IMR-90 (cell line): ENCODE results near the gene MYO9B. TPM values are rescaled to one million over a fixed set of nuclear protein-coding genes. Genes with fewer than 3 reads are reported as not detected.

ENCODE experiments used
- ATAC-seq: fragments of 200-7000 bp; cut with Tn5 transposase; 2 replicates; pipeline ENCODE4 v1.9.1; 2020; ENCODE audit warnings: low read depth, mild to moderate bottlenecking, moderate library complexity
- BruUV-seq: library from RNA; stranded (reverse); fragments of 400-500 nt; replicated peaks from 2 replicates; lab custom pipeline; 2021; lab: Mats Ljungman, UMichigan
- CTCF ChIA-PET: fragments of 300-600 bp; formaldehyde crosslinking; extraction: SDS; loops from one replicate; lab custom pipeline; 2021; ENCODE audit warnings: antibody characterized with exemption; lab: Yijun Ruan, JAX
- POLR2A ChIA-PET: fragments of 300-600 bp; sonication (Branson Sonifier 250); formaldehyde crosslinking; loops from one replicate; lab custom pipeline; 2022; ENCODE audit warnings: antibody characterized with exemption; ENCODE audit not compliant: unreplicated experiment; lab: Charles Lee
- DNase-seq: peaks from one replicate; pipeline ENCODE4 v3.0.0; 2013
- H2AFZ ChIP-seq: replicated peaks from 2 replicates; pipeline ENCODE3; 2013; ENCODE audit warnings: low read length, mild to moderate bottlenecking; ENCODE audit not compliant: poor library complexity
- H2AK5ac ChIP-seq: 2 replicates; pipeline ENCODE4 v1.6.1; 2013; ENCODE audit warnings: low read depth, low read length, inconsistent platforms
- H2AK9ac ChIP-seq: replicated peaks from 2 replicates; pipeline ENCODE3; 2013; ENCODE audit warnings: mild to moderate bottlenecking, low read depth, low read length, moderate library complexity; ENCODE audit not compliant: poor library complexity
- H2BK120ac ChIP-seq: 2 replicates; pipeline ENCODE4 v1.6.1; 2013; ENCODE audit warnings: low read depth, low read length, inconsistent platforms
- H2BK15ac ChIP-seq: 3 replicates; pipeline ENCODE4 v1.6.1; 2013; ENCODE audit warnings: low read depth, low read length, inconsistent platforms
- H2BK20ac ChIP-seq: 2 replicates; pipeline ENCODE4 v1.6.1; 2013; ENCODE audit warnings: low read depth, mild to moderate bottlenecking, inconsistent platforms, low read length, moderate library complexity
- H2BK5ac ChIP-seq: 2 replicates; pipeline ENCODE4 v1.6.1; 2013; ENCODE audit warnings: mild to moderate bottlenecking, low read depth, low read length, inconsistent platforms; ENCODE audit not compliant: poor library complexity, severe bottlenecking
- H3K14ac ChIP-seq: replicated peaks from 2 replicates; pipeline ENCODE4 v1.6.1; 2013; ENCODE audit warnings: low read depth, low read length, inconsistent platforms
- H3K18ac ChIP-seq: 2 replicates; pipeline ENCODE4 v1.6.1; 2013; ENCODE audit warnings: low read depth, low read length, control low read depth
- H3K23ac ChIP-seq: 2 replicates; pipeline ENCODE4 v1.6.1; 2013; ENCODE audit warnings: low read depth, low read length, inconsistent platforms
- H3K27ac ChIP-seq: 2 replicates; pipeline ENCODE4 v1.5.1; 2013; ENCODE audit warnings: mild to moderate bottlenecking, control low read depth, low read length; ENCODE audit not compliant: insufficient read depth
- H3K27me3 ChIP-seq: 2 replicates; pipeline ENCODE4 v1.6.1; 2013; ENCODE audit warnings: low read length; ENCODE audit not compliant: control insufficient read depth, insufficient read depth
- H3K36me3 ChIP-seq: 2 replicates; pipeline ENCODE4 v1.6.1; 2013; ENCODE audit warnings: low read length, mixed read lengths; ENCODE audit not compliant: control insufficient read depth, insufficient read depth
- H3K4ac ChIP-seq: 2 replicates; pipeline ENCODE4 v1.6.1; 2013; ENCODE audit warnings: low read depth, low read length, inconsistent platforms
- H3K4me1 ChIP-seq: 2 replicates; pipeline ENCODE4 v1.6.1; 2013; ENCODE audit warnings: low read length, mixed read lengths; ENCODE audit not compliant: control insufficient read depth, insufficient read depth
- H3K4me2 ChIP-seq: 2 replicates; pipeline ENCODE4 v1.6.1; 2013; ENCODE audit warnings: low read depth, mild to moderate bottlenecking, control low read depth, low read length, moderate library complexity
- H3K4me3 ChIP-seq: 2 replicates; pipeline ENCODE4 v1.5.1; 2013; ENCODE audit warnings: low read depth, mild to moderate bottlenecking, control low read depth, low read length, moderate library complexity; ENCODE audit not compliant: insufficient read depth
- H3K56ac ChIP-seq: 2 replicates; pipeline ENCODE4 v1.6.1; 2013; ENCODE audit warnings: low read length, inconsistent platforms; ENCODE audit not compliant: insufficient read depth; ENCODE audit errors: extremely low read depth
- H3K79me1 ChIP-seq, 2 experiments: 2 replicates each; pipeline ENCODE4 v1.6.1; 2013; ENCODE audit warnings: low read length in 2 of 2, inconsistent platforms in 1 of 2, low read depth in 1 of 2
- H3K9ac ChIP-seq: 2 replicates; pipeline ENCODE4 v1.6.1; 2013; ENCODE audit warnings: low read depth, low read length, control low read depth
- H3K9me1 ChIP-seq: 2 replicates; pipeline ENCODE4 v1.6.1; 2013; ENCODE audit warnings: low read length, inconsistent platforms; ENCODE audit not compliant: insufficient read depth
- H3K9me3 ChIP-seq: 2 replicates; pipeline ENCODE4 v1.6.1; 2013; ENCODE audit warnings: low read length; ENCODE audit not compliant: control insufficient read depth, insufficient read depth
- H4K20me1 ChIP-seq: 2 replicates; pipeline ENCODE4 v1.6.1; 2013; ENCODE audit warnings: low read length, inconsistent platforms; ENCODE audit not compliant: insufficient read depth
- H4K5ac ChIP-seq: 2 replicates; pipeline ENCODE4 v1.6.1; 2013; ENCODE audit warnings: mild to moderate bottlenecking, low read depth, low read length, control low read depth
- H4K8ac ChIP-seq, 2 experiments: 2 replicates each; pipeline ENCODE4 v1.6.1; 2013; ENCODE audit warnings: low read depth in 2 of 2, low read length in 2 of 2, control low read depth in 1 of 2, inconsistent platforms in 1 of 2
- H4K91ac ChIP-seq: 2 replicates; pipeline ENCODE4 v1.6.1; 2013; ENCODE audit warnings: low read depth, low read length, inconsistent platforms; ENCODE audit not compliant: insufficient read depth
- MAZ ChIP-seq: IDR thresholded peaks from 2 replicates; pipeline ENCODE4 v1.6.1; 2012; ENCODE audit warnings: low read depth, mild to moderate bottlenecking, low read length, improper control_type of control experiment, moderate library complexity, borderline replicate concordance
- MXI1 ChIP-seq: IDR thresholded peaks from 2 replicates; pipeline ENCODE4 v1.6.1; 2012; ENCODE audit warnings: low read depth, mild to moderate bottlenecking, low read length, moderate library complexity, borderline replicate concordance
- NFE2L2 ChIP-seq: fragments of 150-350 bp; IDR thresholded peaks from 2 replicates; pipeline ENCODE4 v1.6.1; 2016; ENCODE audit warnings: low read depth, mild to moderate bottlenecking, low read length
- WGBS, 2 experiments: methylation state at CpG; one replicate each; pipeline versions ENCODE4 v1.1.5 to v1.1.7; 2013; ENCODE audit warnings: missing lambda C conversion rate in 2 of 2; ENCODE audit not compliant: insufficient read length in 1 of 2; ENCODE audit errors: extremely low coverage in 2 of 2; 5-methylcytosine and 5-hydroxymethylcytosine counted together
- dilution Hi-C: fragments of 300-500 bp; cut with HindIII; formaldehyde crosslinking; loops from one replicate; pipeline ENCODE4 v1.14.3; 2018; ENCODE audit warnings: low sequenced_read_pairs; ENCODE audit not compliant: unreplicated experiment
- in situ Hi-C: fragments of 300-500 bp; cut with MboI; formaldehyde crosslinking; loops from 3 replicates; pipeline ENCODE4 v1.14.3; 2019; ENCODE audit warnings: low sequenced_read_pairs, inconsistent platforms, mixed read lengths
- intact Hi-C: fragments of 100-400 bp; cut with micrococcal nuclease; formaldehyde crosslinking; loops from 2 replicates; pipeline ENCODE4 v1.10.0; 2022
- polyA plus RNA-seq, 3 experiments: library from polyadenylated mRNA; depleted of rRNA; stranded (reverse); fragments of >200 nt; gene quantifications; 2 replicates each; pipeline ENCODE4 v1.2.3, GENCODE V29; 2012; ENCODE audit warnings: low replicate concordance in 1 of 3
- total RNA-seq: library from RNA; depleted of rRNA; stranded (reverse); fragments of >200 nt; gene quantifications from 2 replicates; pipeline ENCODE4 v1.2.3, GENCODE V29; 2012

The MYO9B gene
- total and polyA plus RNA-seq, 2 of the 4 experiments (the other 2 are of a cell fraction), result 61.8 to 77.8 TPM

DNA sequence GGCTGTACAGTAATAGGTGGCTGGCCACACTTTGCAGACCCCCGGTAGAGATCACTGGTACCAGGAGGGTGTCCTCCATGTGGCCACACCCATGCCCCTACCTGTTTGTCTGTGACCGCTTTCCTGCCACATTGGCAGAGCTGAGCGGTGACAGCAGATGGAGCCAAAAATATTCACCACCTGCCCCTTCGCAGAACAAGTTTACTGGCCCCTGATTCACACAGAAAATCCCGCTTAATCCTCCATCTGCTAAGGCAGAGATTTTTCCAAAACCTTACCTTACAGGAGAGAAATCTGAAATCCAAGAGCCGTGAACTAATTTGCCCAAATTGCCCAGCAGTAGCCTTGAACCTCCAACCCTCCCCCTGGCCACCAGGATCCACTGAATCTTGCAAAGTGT is 52.1 kb downstream of the MYO9B start:
- DNase-seq (no peak), ATAC-seq (no peak)
- peaks cover 9 to 81% of the 10 kb centered on the region in 2 experiments for H3K79me1 ChIP-seq
- 100% methylated on average over 2 of the region's 6 CpGs; no CpG with 5 or more reads in 1 of the 2 experiments for WGBS, 2 experiments
- peaks cover 13% of the 10 kb centered on the region for H3K9me1 ChIP-seq
- H2BK20ac ChIP-seq, result no peak overlapping the region
- no peak overlapping the region for H4K91ac ChIP-seq
- no peak overlapping the region for H3K9ac ChIP-seq
- H4K8ac ChIP-seq, result no peak overlapping the region
- H3K23ac ChIP-seq, result no peak overlapping the region
- ChIA-PET POLR2A (no interaction called here), CTCF (no interaction called here)
- intact Hi-C loops, result no loop called here
- no peak overlapping the region for H2AK5ac ChIP-seq
- no peak overlapping the region for H3K56ac ChIP-seq
- H3K9me3 ChIP-seq, result no peaks in the 10 kb centered on the region
- no peak overlapping the region for H2BK15ac ChIP-seq
- no peak overlapping the region for H3K4me3 ChIP-seq
- H3K4me2 ChIP-seq, result no peak overlapping the region
- peaks cover 38% of the 10 kb centered on the region for H4K20me1 ChIP-seq
- no peak overlapping the region for H3K27ac ChIP-seq
- BruUV-seq, result no TSS peak
- no peak overlapping the region for H4K5ac ChIP-seq
- H3K4ac ChIP-seq, result no peak overlapping the region
- H3K14ac ChIP-seq, result no peak overlapping the region
- in situ Hi-C loops, result no loop called here
- peaks cover 11% of the 10 kb centered on the region for H3K4me1 ChIP-seq
- H2BK120ac ChIP-seq, result no peak overlapping the region
- H3K18ac ChIP-seq, result no peak overlapping the region
- no peaks in the 10 kb centered on the region for H3K27me3 ChIP-seq
- H2BK5ac ChIP-seq, result no peak overlapping the region
- TF ChIP-seq MAZ (no peak), NFE2L2 (no peak), MXI1 (no peak)
- H3K36me3 ChIP-seq, result peaks cover 16% of the 10 kb centered on the region
- dilution Hi-C loops, result no loop called here
- H2AFZ ChIP-seq, result no peak overlapping the region
- no peak overlapping the region for H2AK9ac ChIP-seq
